ENCODE results near the gene TNFRSF14. TPM values are rescaled to one million over a fixed set of nuclear protein-coding genes. Genes with fewer than 3 reads are reported as not detected.
A peak's percentile ranks its signal among the peaks of the same experiment; 100 is the strongest.

Gene TNFRSF14
- total RNA-seq, 1 experiment from 2014 or later = 9.0 TPM

DNA sequence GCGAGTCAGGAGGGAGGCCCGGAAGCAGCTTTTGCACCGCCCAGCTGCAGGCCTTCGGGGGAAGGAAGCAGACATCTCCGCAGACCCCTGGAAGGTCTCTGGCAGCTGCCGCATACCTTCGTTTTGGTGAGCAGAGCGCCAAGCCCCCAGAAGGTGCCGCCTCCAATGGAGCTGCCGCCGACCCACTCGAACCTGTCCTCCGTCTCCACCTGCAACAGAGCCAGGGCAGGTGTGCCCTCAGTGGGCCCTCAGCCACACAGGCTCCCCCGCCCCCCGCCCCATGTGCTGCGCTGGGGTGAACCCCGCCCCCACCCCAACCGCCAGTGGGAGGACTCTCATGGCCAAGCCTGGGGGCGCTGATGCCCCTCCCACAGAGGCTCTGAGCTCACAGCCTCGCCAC lies 36.0 kb upstream of the TNFRSF14 start:
- DNase-seq (ENCODE audit: low spot score) = no peak
- in situ Hi-C loops (cut with HindIII; ENCODE audit: low sequenced_read_pairs) = loop anchor here (25.0 kb wide), 1 partner anchor 108 kb away; the partner anchor contains the start of gene PEX10

DNA sequence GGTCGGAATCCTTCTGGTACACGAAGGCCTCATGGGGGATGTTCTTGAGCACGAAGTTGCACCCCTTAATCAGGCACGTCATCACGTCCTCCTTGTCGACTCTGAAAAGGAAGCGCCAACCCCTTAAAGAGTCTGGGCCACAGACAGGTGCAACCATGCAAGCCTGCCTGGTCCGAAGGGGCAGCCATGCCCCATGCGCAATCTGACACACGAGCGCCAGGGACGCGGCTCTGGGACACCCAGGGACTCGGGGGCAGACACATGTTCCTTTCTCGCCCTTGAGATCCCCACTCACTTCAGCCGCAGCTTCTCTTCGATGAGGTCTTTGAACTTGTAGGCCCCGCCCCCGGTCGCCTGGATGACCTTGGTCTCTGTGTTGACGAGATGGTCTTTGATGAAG lies 35.4 kb upstream of the TNFRSF14 start:
- DNase-seq (ENCODE audit: low spot score) = no peak
- in situ Hi-C loops (cut with HindIII; ENCODE audit: low sequenced_read_pairs) = loop anchor here (25.0 kb wide), 1 partner anchor 109 kb away; the partner anchor contains the start of gene PEX10

GRCh38 chr1:2522230-2522629 lies 33.9 kb upstream of the TNFRSF14 start:
- DNase-seq (ENCODE audit: low spot score) = no peak
- in situ Hi-C loops (cut with HindIII; ENCODE audit: low sequenced_read_pairs) = loop anchor here (25.0 kb wide), 1 partner anchor 110 kb away; the partner anchor contains the start of gene PEX10

DNA sequence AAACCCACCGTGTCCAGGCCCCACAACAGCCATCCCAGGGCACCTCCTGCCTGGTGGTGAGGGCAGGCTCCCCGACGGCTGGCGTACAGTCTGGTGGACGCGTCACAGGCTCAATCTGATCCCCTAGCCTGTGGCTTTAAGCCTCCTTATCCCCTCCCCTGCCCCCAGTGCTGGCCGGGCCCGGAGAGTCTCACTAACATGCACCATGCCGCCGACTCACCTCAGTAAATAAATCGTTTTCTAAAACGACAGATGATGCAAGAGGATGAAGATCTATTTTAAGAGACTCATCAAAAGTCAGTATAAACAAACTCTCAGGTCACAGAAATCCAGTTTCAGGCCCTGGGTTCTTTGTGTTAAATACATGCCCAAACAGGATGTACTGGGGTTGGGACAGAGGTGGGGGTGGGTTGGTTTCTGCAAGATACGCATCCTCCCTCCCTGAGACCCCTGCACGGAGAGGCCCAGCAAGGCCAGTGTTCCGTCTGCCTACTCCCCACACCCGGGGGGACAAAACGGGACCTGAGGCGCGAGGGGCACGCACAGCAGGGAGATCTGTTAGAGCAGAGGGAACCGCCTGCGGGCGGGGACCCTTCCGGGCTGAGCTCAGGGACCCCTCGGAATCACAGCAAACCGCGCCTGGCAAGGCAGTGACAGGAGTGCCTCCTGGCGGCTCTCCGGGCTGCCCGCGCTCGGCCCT lies 32.8 kb upstream of the TNFRSF14 start:
- DNase-seq (ENCODE audit: low spot score) = no peak
- in situ Hi-C loops (cut with HindIII; ENCODE audit: low sequenced_read_pairs) = loop anchor here (25.0 kb wide), 1 partner anchor 111 kb away; the partner anchor contains the start of gene PEX10

DNA sequence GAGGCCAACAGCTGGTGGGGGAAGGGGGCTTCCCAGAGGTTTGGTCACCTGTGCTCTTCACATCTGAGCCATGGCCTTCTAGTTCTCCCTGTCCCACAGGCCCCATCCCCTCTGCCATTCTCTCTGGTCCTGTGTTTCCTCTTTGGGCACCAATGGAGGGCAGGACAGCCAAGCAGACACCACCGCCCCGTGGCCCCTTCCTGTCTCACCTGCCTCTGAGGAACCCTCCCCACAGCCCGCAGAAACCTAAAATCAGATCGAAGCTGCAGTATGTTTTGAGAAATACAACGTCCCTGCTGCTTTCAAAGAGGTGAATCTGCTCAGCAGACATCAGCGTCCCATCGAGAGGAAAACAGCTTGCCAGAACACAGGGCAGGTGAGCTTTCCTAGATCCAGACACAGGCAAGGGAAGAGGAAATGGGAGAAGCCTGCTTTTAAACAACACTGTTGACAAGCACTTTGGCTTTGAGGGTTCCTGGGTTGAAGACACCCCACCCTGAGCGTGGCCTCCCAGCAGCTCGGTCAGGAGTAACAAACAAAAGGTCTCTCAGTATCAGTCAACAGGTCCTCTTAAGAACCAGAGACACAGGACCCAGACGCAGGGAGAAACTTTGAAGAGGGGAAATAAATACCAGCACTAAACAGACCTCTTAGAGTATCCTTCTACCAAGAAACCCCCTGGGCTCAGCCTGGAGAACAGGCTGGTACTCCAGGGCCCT lies 32.1 kb upstream of the TNFRSF14 start:
- no peak for DNase-seq (ENCODE audit: low spot score)
- in situ Hi-C loops (cut with HindIII; ENCODE audit: low sequenced_read_pairs) = loop anchor here (25.0 kb wide), 1 partner anchor 112 kb away; the partner anchor contains the start of gene PEX10

DNA sequence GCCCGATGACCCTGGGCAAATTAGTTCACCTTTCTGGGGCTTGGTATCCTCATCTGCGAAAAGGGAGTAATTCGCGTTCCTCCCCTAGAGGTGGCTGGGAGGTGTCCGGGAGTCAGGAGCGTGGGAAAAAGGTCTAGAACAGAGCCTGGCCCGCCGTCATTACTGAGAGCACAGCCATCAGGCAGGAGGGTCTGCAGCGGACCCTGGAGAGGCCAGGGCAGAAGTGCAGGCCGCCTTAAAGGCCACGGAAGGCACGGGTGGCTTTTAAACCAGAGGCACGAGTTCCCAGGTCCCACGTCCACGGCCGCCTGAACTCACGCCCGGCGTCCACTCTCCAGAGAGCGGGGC lies 30.6 kb upstream of the TNFRSF14 start:
- in situ Hi-C loops (cut with HindIII; ENCODE audit: low sequenced_read_pairs) = no loop called here
- no peak for DNase-seq (ENCODE audit: low spot score)

- in situ Hi-C loops (cut with HindIII; ENCODE audit: low sequenced_read_pairs) = no loop called here
Observed at GRCh38 chr1:2525920-2526823, 30.0 kb upstream of the TNFRSF14 start, which contains the start of gene PANK4. TSS of gene PANK4 (minus strand) at chr1:2526596. CDS start at chr1:2526587, 9 bp downstream.

GRCh38 chr1:2526824-2527555 lies 29.2 kb upstream of the TNFRSF14 start:
- in situ Hi-C loops (cut with HindIII; ENCODE audit: low sequenced_read_pairs) = no loop called here
- no peak for DNase-seq (ENCODE audit: low spot score)

More at GRCh38 chr1:2525920-2526823, 30.0 kb upstream of the TNFRSF14 start, which contains the start of gene PANK4:
- DNase-seq (ENCODE audit: low spot score) = peak; percentile 92

- no peak for DNase-seq (ENCODE audit: low spot score)
- in situ Hi-C loops (cut with HindIII; ENCODE audit: low sequenced_read_pairs) = no loop called here
Observed at GRCh38 chr1:2527556-2527860, 28.7 kb upstream of the TNFRSF14 start.

GRCh38 chr1:2528016-2528415 lies 28.2 kb upstream of the TNFRSF14 start:
- in situ Hi-C loops (cut with HindIII; ENCODE audit: low sequenced_read_pairs) = no loop called here
- DNase-seq (ENCODE audit: low spot score) = peak; percentile 95

GRCh38 chr1:2528611-2528965 lies 27.6 kb upstream of the TNFRSF14 start:
- no peak for DNase-seq (ENCODE audit: low spot score)
- in situ Hi-C loops (cut with HindIII; ENCODE audit: low sequenced_read_pairs) = no loop called here

- in situ Hi-C loops (cut with HindIII; ENCODE audit: low sequenced_read_pairs) = no loop called here
- peak; percentile 50 for DNase-seq (ENCODE audit: low spot score)
Observed at GRCh38 chr1:2528966-2529783, 27.0 kb upstream of the TNFRSF14 start.

DNA sequence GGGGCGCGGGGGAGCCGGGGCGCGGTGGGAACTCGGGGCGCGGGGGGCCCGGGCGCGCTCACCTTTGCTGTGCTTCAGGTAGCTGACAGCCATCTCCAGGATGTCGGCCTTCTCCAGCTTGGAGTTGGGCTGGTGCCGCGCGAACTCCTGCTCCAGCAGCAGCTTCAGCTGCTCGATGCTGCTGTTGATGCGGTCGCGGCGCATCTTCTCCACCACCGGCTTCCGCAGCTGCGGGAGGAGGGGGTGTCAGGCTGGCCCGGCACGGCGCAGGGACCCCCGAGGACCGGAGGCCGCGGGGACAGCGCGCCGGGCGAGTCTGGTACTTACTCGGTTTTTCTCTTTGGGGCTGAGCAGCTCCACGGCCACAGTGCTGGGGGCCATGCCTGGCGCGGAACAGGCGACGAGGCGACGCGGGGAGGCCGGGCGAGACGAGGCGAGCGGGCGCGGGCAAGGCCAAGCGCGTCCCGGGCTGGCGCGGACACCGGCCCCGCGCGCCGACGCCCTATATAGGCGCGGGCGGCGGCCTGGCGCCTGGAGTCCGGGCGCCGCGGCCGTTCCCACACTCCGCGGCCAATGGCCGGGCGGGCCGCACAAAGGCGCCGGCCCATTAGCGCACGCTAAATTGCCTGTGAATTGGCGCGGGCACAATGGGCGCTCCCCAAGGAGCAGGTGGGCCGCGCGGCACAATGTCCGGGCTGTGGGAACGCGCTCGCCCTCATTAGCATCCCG lies 26.2 kb upstream of the TNFRSF14 start, which contains the start of gene HES5:
TSS of gene HES5 (minus strand) at position 480 of the 729 bp plus-strand sequence. CDS start at position 381, 99 bp downstream.
- no peak for DNase-seq (ENCODE audit: low spot score)
- in situ Hi-C loops (cut with HindIII; ENCODE audit: low sequenced_read_pairs) = no loop called here

DNA sequence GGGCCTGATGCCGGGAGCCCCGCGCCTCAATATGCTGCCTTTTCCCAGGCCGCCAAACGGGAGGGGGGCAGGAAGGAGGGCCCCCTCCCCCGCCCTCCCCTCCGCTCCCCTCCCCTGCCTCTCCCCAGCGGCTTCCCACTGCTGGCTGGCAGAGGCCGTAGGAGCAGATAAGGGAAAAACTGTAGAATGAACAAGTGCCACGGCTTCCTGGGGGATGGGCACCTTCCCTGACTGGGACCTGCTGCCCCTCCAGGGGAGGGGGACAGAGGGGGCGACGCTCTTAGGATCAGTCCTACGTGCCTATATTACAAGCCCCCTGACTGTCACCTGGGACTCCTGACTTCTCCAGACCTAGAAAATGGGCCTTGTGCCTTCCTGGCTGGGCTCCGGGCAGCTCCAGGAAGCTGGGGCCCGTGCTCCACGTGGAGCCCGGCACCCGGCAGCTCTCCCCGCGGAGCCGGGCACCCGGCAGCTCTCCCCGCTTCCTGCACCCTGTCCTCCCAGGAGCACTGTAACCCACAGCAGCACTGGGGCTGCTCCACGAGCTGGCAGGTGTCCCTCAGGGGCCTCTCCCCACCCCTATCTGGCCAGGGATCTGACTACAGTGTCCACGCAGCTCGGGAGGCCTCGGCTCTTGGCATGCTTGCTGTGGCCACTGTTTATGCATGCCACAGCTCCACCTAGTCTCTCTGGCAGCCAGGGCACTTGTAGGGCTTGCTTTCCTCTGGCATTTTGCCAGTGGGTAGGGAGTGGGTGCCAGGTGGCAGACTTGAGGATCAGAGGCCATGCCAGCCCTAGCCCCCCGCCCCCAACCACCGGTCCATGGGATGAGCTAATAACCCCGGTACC lies 25.4 kb upstream of the TNFRSF14 start:
- peak; percentile 54 for DNase-seq (ENCODE audit: low spot score)
- in situ Hi-C loops (cut with HindIII; ENCODE audit: low sequenced_read_pairs) = no loop called here

- in situ Hi-C loops (cut with HindIII; ENCODE audit: low sequenced_read_pairs) = no loop called here
- DNase-seq (ENCODE audit: low spot score) = peak; percentile 75
Observed at GRCh38 chr1:2532485-2533160, 23.5 kb upstream of the TNFRSF14 start.

DNA sequence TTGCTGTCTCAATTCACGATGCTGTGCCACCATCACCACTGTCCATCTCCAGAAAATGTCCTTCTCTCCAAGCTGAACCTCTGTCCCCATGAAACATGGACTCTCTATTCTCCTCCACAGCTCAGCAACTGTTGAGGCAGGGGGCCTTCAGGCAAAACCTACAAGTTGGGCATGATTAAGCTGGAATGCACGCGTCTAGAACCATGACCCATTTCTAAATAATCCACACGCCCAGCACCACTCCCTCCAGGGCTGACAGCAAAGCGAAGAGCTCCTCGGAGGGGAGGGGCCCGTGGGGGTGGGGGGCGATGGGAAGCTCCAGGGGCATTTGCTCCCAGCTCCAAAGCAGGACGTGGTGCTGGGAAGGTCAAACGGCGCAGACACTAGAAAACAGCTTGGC lies 22.8 kb upstream of the TNFRSF14 start:
- DNase-seq (ENCODE audit: low spot score) = no peak

More for the DNA sequence above, 22.8 kb upstream of the TNFRSF14 start:
- in situ Hi-C loops (cut with HindIII; ENCODE audit: low sequenced_read_pairs) = no loop called here
